IMR-90 (cell line): Measurements from ENCODE around the gene ARPC4.

ENCODE experiments used
- CEBPB ChIP-seq: IDR thresholded peaks from 2 replicates; pipeline ENCODE4 v1.6.1; 2012; ENCODE audit warnings: low read depth, low read length, improper control_type of control experiment
- CTCF ChIP-seq: conservative IDR thresholded peaks from 2 replicates; pipeline ENCODE4 v1.5.1; 2012; ENCODE audit warnings: mild to moderate bottlenecking, low read depth, low read length, improper control_type of control experiment
- MXI1 ChIP-seq: IDR thresholded peaks from 2 replicates; pipeline ENCODE4 v1.6.1; 2012; ENCODE audit warnings: low read depth, mild to moderate bottlenecking, low read length, moderate library complexity, borderline replicate concordance
- POLR2A ChIP-seq: IDR thresholded peaks from 2 replicates; pipeline ENCODE4 v1.6.1; 2012; ENCODE audit warnings: mild to moderate bottlenecking, low read depth, low read length
- RCOR1 ChIP-seq: IDR thresholded peaks from 2 replicates; pipeline ENCODE4 v1.6.1; 2012; ENCODE audit warnings: mild to moderate bottlenecking, low read length, improper control_type of control experiment; ENCODE audit not compliant: insufficient replicate concordance
- SMC3 ChIP-seq: fragments of 150-350 bp; IDR thresholded peaks from 2 replicates; pipeline ENCODE4 v1.6.1; 2016; ENCODE audit warnings: low read depth, mild to moderate bottlenecking, antibody characterized with exemption, low read length, moderate library complexity

GRCh38 chr3:9747267-9747666 lies 45.6 kb upstream of the ARPC4 start:
- TF ChIP-seq CTCF, result no peak
- no peak for TF ChIP-seq SMC3
- TF ChIP-seq MXI1, result no peak
- TF ChIP-seq CEBPB, result no peak
- TF ChIP-seq RCOR1, result no peak
- no peak for TF ChIP-seq POLR2A
